Measurements from ENCODE around the gene CIB4. TPM values are rescaled to one million over a fixed set of nuclear protein-coding genes. Genes with fewer than 3 reads are reported as not detected.

CIB4 gene
- total and polyA plus RNA-seq, 12 donors, result not detected

GRCh38 chr2:26629751-26630150 lies 11.4 kb downstream of the CIB4 start:
- DNase-seq (no peak), ATAC-seq (no peak)
- Histone ChIP-seq H3K4me3 (no peak overlapping the region), H3K4me1 (no peaks in the 10 kb centered on the region), H3K27ac (no peak overlapping the region), H3K36me3 (no peaks in the 10 kb centered on the region), H3K27me3 (peaks cover 0 to 19% (median 0%) of the 10 kb centered on the region in 7 donors), H3K9me3 (no peaks in the 10 kb centered on the region)
- intact Hi-C loops (cut with DNase I), result no loop called here
- 74 to 81% methylated on average over 10 of the region's 10 CpGs for WGBS, 2 donors
- TF ChIP-seq, protein P1, sequence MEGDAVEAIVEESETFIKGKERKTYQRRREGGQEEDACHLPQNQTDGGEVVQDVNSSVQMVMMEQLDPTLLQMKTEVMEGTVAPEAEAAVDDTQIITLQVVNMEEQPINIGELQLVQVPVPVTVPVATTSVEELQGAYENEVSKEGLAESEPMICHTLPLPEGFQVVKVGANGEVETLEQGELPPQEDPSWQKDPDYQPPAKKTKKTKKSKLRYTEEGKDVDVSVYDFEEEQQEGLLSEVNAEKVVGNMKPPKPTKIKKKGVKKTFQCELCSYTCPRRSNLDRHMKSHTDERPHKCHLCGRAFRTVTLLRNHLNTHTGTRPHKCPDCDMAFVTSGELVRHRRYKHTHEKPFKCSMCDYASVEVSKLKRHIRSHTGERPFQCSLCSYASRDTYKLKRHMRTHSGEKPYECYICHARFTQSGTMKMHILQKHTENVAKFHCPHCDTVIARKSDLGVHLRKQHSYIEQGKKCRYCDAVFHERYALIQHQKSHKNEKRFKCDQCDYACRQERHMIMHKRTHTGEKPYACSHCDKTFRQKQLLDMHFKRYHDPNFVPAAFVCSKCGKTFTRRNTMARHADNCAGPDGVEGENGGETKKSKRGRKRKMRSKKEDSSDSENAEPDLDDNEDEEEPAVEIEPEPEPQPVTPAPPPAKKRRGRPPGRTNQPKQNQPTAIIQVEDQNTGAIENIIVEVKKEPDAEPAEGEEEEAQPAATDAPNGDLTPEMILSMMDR (IDR thresholded peaks at IDR 0.05), result no peak

DNA sequence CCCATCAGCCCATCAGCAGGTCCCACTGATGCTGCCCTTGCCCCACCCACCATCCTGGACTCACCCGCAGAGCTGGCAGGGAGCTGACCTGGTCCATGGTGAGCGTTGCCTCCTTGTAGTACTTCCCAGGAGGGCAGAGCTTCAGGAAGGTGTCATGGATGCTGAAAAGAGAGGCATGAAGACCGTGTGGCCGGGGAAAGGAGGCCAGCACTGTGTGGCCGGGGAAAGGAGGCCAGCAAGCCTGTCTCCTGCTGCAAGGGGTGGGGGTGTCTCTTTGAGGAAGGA lies 11.9 kb downstream of the CIB4 start:
- intact Hi-C loops (cut with DNase I), result no loop called here
- no peak for ATAC-seq
- peaks cover 0 to 15% (median 0%) of the 10 kb centered on the region in 7 donors for H3K27me3 ChIP-seq
- H3K9me3 ChIP-seq, result no peaks in the 10 kb centered on the region
- 85 to 88% methylated on average over 5 of the region's 5 CpGs for WGBS, 2 donors
- TF ChIP-seq, protein P1 (IDR thresholded peaks at IDR 0.05), result no peak
- no peak overlapping the region for H3K27ac ChIP-seq
- H3K4me3 ChIP-seq, result no peak overlapping the region
- H3K4me1 ChIP-seq, result no peaks in the 10 kb centered on the region
- no peak for DNase-seq
- H3K36me3 ChIP-seq, result no peaks in the 10 kb centered on the region

DNA sequence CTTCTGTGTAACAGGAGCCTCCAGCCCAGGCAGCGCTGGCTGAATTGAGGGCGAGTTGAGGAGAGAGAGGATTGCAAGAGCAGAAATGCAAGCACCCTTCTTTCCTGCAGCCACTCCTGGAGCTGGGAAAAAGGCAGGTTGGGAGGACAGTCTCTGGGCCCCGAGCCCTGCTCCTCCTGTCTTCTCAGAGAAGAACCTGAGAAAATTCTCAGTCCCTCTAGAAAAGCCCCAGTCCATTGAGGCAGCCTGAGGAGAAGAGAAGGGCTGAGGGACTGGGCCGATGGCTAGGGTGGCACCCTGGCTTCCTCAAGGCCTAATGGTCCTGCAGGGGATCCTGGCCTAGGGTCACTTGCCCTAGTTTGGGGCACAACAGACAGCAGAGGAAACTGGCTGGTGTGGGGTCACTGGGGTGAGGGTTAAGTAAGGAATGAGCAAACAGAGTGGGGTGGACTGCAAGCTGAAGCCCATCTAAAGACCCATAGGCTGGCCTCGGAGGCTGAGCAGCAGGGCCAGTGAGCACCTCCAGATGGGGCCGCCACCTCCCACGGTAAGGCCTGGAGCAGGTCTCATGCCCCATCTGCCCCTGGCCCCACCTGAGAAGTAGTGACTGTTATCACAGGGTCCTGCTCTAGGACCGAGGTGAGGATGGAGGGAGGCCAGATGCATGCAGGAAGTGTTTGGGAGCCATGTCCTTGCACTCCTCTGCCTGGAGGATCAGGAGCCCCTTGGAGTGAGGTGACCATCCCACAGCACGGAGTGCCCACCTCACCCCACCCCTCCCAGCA lies 12.4 kb downstream of the CIB4 start:
- no peak for DNase-seq

GRCh38 chr2:26627350-26628105 lies 13.6 kb downstream of the CIB4 start:
- DNase-seq (no peak), ATAC-seq (no peak)
- Histone ChIP-seq H3K4me1 (peaks cover 0 to 7% (median 0%) of the 10 kb centered on the region in 9 donors), H3K36me3 (no peaks in the 10 kb centered on the region), H3K27me3 (peaks cover 0 to 13% (median 0%) of the 10 kb centered on the region in 7 donors), H3K27ac (no peak overlapping the region), H3K4me3 (no peak overlapping the region), H3K9me3 (no peaks in the 10 kb centered on the region)
- WGBS, 2 donors, result 73 to 77% methylated on average over 10 of the region's 10 CpGs
- TF ChIP-seq, protein P1 (IDR thresholded peaks at IDR 0.05), result no peak
- intact Hi-C loops (cut with DNase I), result no loop called here

More for the DNA sequence above, 12.4 kb downstream of the CIB4 start:
- TF ChIP-seq, protein P1 (IDR thresholded peaks at IDR 0.05), result no peak
- 83 to 87% methylated on average over 9 of the region's 9 CpGs for WGBS, 2 donors
- ATAC-seq, result no peak
- Histone ChIP-seq H3K9me3 (no peaks in the 10 kb centered on the region), H3K4me3 (no peak overlapping the region), H3K4me1 (peaks cover 0 to 5% (median 0%) of the 10 kb centered on the region in 9 donors), H3K36me3 (no peaks in the 10 kb centered on the region), H3K27me3 (peaks cover 0 to 15% (median 0%) of the 10 kb centered on the region in 7 donors), H3K27ac (no peak overlapping the region)
- intact Hi-C loops (cut with DNase I), result no loop called here

Data from heart right ventricle (tissue), 16 donors.